K562 (cell line): ENCODE results near the gene ST6GAL1. TPM values are rescaled to one million over a fixed set of nuclear protein-coding genes. Genes with fewer than 3 reads are reported as not detected.

Experiments used
- BCOR ChIP-seq: fragments of 450-650 bp; IDR thresholded peaks from 2 replicates; pipeline ENCODE4 v1.6.1; 2016
- CXXC5 ChIP-seq: fragments of 250-450 bp; sonication (Bioruptor Pico); IDR thresholded peaks from 2 replicates; pipeline ENCODE4 v1.8.0; 2022; ENCODE audit warnings: inconsistent platforms, mild to moderate bottlenecking, moderate library complexity
- DNMT1 ChIP-seq: fragments of 450-650 bp; IDR thresholded peaks from 2 replicates; pipeline ENCODE4 v1.6.1; 2016; ENCODE audit warnings: antibody characterized with exemption, mild to moderate bottlenecking
- HLTF ChIP-seq: fragments of 450-650 bp; IDR thresholded peaks from 2 replicates; pipeline ENCODE4 v1.6.1; 2016
- KAT2B ChIP-seq: IDR thresholded peaks from one replicate; pipeline ENCODE4 v1.6.1; 2012; ENCODE audit warnings: low read depth, mild to moderate bottlenecking, control low read depth, inconsistent platforms, low read length, moderate library complexity
- MCM2 ChIP-seq: fragments of 450-650 bp; IDR thresholded peaks from 2 replicates; pipeline ENCODE4 v1.6.1; 2017; ENCODE audit warnings: low read depth, mild to moderate bottlenecking
- MED1 ChIP-seq: sonication (generic); formaldehyde crosslinking; IDR thresholded peaks from 2 replicates; pipeline ENCODE4 v1.8.1; 2023; ENCODE audit warnings: missing genetic modification reagents, borderline replicate concordance
- NCOA2 ChIP-seq, 2 experiments: fragments of 450-650 bp; IDR thresholded peaks; 2 replicates each; pipeline ENCODE4 v1.6.1; 2018; ENCODE audit warnings: mild to moderate bottlenecking in 2 of 2, moderate library complexity in 1 of 2; ENCODE audit not compliant: partially characterized antibody in 2 of 2
- NR4A1 ChIP-seq, 2 experiments: fragments of 250-450 bp in 1 of 2; fragments of 450-650 bp in 1 of 2; sonication (Bioruptor Pico) in 1 of 2; IDR thresholded peaks; 2 replicates each; pipeline versions ENCODE4 v1.4.0 to v1.6.1; 2016 to 2020; ENCODE audit warnings: mild to moderate bottlenecking in 2 of 2, missing compliant biosample characterization in 1 of 2, missing genetic modification characterization in 1 of 2, moderate library complexity in 1 of 2
- POLR3A ChIP-seq: IDR thresholded peaks from 2 replicates; pipeline ENCODE4 v1.6.1; 2011; ENCODE audit warnings: borderline replicate concordance, mild to moderate bottlenecking, moderate library complexity; ENCODE audit not compliant: insufficient read length, insufficient read depth; ENCODE audit errors: extremely low read depth
- RFX7 ChIP-seq: fragments of 250-450 bp; sonication (Bioruptor Pico); IDR thresholded peaks from 2 replicates; pipeline ENCODE4 v1.5.1; 2021; ENCODE audit warnings: mild to moderate bottlenecking
- SMARCA5 ChIP-seq: fragments of 450-650 bp; IDR thresholded peaks from 2 replicates; pipeline ENCODE4 v1.6.1; 2016
- SMC3 ChIP-seq: conservative IDR thresholded peaks from 2 replicates; pipeline ENCODE4 v1.6.1; 2011; ENCODE audit warnings: low read depth, low read length, improper control_type of control experiment; ENCODE audit not compliant: insufficient read depth
- SRSF1 ChIP-seq: fragments of 200-400 bp; formaldehyde crosslinking; IDR thresholded peaks from 2 replicates; pipeline ENCODE4 v1.6.1; 2017; ENCODE audit warnings: mild to moderate bottlenecking, low read depth, low read length, moderate library complexity
- ZFP36 ChIP-seq: fragments of 150-350 bp; IDR thresholded peaks from 2 replicates; pipeline ENCODE4 v1.6.1; 2018; ENCODE audit warnings: low read length, low read depth; ENCODE audit not compliant: partially characterized antibody
- ZNF586 ChIP-seq: fragments of 450-650 bp; formaldehyde crosslinking; conservative IDR thresholded peaks from 2 replicates; pipeline ENCODE4 v1.4.0; 2020; ENCODE audit warnings: mild to moderate bottlenecking, moderate library complexity
- ZSCAN32 ChIP-seq: fragments of 450-650 bp; formaldehyde crosslinking; IDR thresholded peaks from 2 replicates; pipeline ENCODE4 v1.4.0; 2020; ENCODE audit warnings: mild to moderate bottlenecking, moderate library complexity
- polyA plus RNA-seq, 8 experiments: library from polyadenylated mRNA; depleted of rRNA in 4 of 8; stranded (reverse) in 5 of 8; unstranded in 3 of 8; fragments of >200 nt; fragmentation: Nextera tagmentation in 2 of 8; fragmentation: Illumina TruSeq in 1 of 8; extraction: Ambion mirVana in 2 of 8; extraction: Trizol in 1 of 8; gene quantifications; 2 replicates each; pipeline versions ENCODE4 v1.2.1 to v1.2.3, GENCODE V29; 2011 to 2014; ENCODE audit warnings: inconsistent platforms in 1 of 8, missing spikeins in 1 of 8
- total RNA-seq, 7 experiments: library from RNA; depleted of rRNA in 6 of 7; stranded (reverse); fragments of >200 nt in 6 of 7; fragmentation: Illumina TruSeq in 2 of 7; extraction: Trizol in 2 of 7; gene quantifications; 2 replicates each; pipeline versions ENCODE4 v1.2.1 to v1.2.3, GENCODE V29; 2011 to 2021; ENCODE audit warnings: low replicate concordance in 1 of 7
- TF ChIP-seq, protein P1 (sequence below): fragments of 450-650 bp; IDR thresholded peaks from 2 replicates; pipeline ENCODE4 v1.6.1; 2017; ENCODE audit warnings: antibody characterized with exemption
- TF ChIP-seq, protein P2 (sequence below): fragments of 450-650 bp; IDR thresholded peaks from 2 replicates; pipeline ENCODE4 v1.7.1; 2018; ENCODE audit warnings: mild to moderate bottlenecking, low read depth; ENCODE audit not compliant: partially characterized antibody
- TF ChIP-seq, protein P3 (sequence below): fragments of 250-450 bp; sonication (Bioruptor Pico); IDR thresholded peaks from 2 replicates; pipeline ENCODE4 v1.8.0; 2021; ENCODE audit warnings: moderate library complexity, mild to moderate bottlenecking, inconsistent platforms
- TF ChIP-seq, protein P4 (sequence below): fragments of 450-650 bp; formaldehyde crosslinking; IDR thresholded peaks from 2 replicates; pipeline ENCODE4 v1.4.0; 2022; ENCODE audit warnings: mild to moderate bottlenecking, moderate library complexity

ST6GAL1 gene
- total and polyA plus RNA-seq, 9 of the 15 experiments (the other 6 are each of a cell fraction or from before 2014, with no cell fraction given): 31.9 to 145 (median 71.0) TPM

DNA sequence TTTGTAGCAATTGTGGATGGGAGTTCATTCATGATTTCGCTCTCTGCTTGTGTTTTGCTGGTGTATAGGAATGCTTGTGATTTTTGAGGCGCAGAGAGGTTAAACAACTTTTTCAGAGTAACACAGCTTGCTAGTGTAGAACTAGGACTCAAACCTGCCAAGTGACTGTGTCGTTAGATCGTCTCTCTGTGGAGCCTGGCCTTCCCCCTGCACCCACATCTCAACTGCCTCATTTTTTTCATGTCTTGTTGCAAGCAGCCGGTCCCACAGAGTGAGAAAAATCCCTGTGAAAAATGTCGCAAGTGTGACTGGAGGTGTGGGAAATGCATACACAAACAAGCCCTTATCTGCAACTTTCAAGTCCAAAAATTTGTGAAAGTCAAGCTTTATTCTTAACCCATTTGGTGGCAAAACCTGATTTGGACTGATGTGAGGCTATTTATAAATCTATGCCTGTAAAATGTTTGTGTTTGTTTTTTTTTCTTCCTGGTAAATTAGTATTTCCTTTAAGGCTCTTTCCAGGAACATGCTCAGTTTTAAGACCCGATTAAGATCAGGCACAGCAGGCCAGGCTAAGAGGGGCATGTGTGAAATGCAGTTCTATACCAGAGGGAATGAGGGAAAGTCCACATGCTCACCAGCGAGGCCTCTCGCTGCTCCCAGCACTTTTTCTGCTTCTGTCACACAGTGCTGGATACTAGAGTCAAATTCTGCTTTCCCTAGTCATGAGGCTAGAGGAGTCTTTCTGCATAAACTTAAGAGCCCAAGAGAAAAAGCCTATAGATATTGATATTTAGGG, 25.8 kb downstream of the ST6GAL1 start (continued):
- TF ChIP-seq MED1 (CRISPR knock-in tag) (no peak), BCOR (peak; percentile 89), RFX7 (no peak), SMARCA5 (no peak), DNMT1 (no peak), NCOA2 (IDR thresholded peaks at IDR 0.05; ENCODE audit: partially characterized antibody in 2 of 2) (no peak), NR4A1 (CRISPR knock-in tag; IDR thresholded peaks at IDR 0.05) (no peak), NR4A1 (tag; IDR thresholded peaks at IDR 0.05) (peak; percentile 69; the same call in 1 of the 2 replicates), ZSCAN32 (no peak), HLTF (no peak), POLR3A (no peak), CXXC5 (CRISPR knock-in tag) (peak; percentile 55), MCM2 (no peak), KAT2B (no peak), ZNF586 (no peak), ZFP36 (peak; percentile 61), SMC3 (no peak), SRSF1 (no peak)
- TF ChIP-seq, protein P1, sequence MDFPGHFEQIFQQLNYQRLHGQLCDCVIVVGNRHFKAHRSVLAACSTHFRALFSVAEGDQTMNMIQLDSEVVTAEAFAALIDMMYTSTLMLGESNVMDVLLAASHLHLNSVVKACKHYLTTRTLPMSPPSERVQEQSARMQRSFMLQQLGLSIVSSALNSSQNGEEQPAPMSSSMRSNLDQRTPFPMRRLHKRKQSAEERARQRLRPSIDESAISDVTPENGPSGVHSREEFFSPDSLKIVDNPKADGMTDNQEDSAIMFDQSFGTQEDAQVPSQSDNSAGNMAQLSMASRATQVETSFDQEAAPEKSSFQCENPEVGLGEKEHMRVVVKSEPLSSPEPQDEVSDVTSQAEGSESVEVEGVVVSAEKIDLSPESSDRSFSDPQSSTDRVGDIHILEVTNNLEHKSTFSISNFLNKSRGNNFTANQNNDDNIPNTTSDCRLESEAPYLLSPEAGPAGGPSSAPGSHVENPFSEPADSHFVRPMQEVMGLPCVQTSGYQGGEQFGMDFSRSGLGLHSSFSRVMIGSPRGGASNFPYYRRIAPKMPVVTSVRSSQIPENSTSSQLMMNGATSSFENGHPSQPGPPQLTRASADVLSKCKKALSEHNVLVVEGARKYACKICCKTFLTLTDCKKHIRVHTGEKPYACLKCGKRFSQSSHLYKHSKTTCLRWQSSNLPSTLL: no peak
- TF ChIP-seq, protein P2, sequence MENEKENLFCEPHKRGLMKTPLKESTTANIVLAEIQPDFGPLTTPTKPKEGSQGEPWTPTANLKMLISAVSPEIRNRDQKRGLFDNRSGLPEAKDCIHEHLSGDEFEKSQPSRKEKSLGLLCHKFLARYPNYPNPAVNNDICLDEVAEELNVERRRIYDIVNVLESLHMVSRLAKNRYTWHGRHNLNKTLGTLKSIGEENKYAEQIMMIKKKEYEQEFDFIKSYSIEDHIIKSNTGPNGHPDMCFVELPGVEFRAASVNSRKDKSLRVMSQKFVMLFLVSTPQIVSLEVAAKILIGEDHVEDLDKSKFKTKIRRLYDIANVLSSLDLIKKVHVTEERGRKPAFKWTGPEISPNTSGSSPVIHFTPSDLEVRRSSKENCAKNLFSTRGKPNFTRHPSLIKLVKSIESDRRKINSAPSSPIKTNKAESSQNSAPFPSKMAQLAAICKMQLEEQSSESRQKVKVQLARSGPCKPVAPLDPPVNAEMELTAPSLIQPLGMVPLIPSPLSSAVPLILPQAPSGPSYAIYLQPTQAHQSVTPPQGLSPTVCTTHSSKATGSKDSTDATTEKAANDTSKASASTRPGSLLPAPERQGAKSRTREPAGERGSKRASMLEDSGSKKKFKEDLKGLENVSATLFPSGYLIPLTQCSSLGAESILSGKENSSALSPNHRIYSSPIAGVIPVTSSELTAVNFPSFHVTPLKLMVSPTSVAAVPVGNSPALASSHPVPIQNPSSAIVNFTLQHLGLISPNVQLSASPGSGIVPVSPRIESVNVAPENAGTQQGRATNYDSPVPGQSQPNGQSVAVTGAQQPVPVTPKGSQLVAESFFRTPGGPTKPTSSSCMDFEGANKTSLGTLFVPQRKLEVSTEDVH: no peak
- TF ChIP-seq, protein P3, sequence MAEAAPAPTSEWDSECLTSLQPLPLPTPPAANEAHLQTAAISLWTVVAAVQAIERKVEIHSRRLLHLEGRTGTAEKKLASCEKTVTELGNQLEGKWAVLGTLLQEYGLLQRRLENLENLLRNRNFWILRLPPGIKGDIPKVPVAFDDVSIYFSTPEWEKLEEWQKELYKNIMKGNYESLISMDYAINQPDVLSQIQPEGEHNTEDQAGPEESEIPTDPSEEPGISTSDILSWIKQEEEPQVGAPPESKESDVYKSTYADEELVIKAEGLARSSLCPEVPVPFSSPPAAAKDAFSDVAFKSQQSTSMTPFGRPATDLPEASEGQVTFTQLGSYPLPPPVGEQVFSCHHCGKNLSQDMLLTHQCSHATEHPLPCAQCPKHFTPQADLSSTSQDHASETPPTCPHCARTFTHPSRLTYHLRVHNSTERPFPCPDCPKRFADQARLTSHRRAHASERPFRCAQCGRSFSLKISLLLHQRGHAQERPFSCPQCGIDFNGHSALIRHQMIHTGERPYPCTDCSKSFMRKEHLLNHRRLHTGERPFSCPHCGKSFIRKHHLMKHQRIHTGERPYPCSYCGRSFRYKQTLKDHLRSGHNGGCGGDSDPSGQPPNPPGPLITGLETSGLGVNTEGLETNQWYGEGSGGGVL (CRISPR knock-in tag): no peak
- TF ChIP-seq, protein P4, sequence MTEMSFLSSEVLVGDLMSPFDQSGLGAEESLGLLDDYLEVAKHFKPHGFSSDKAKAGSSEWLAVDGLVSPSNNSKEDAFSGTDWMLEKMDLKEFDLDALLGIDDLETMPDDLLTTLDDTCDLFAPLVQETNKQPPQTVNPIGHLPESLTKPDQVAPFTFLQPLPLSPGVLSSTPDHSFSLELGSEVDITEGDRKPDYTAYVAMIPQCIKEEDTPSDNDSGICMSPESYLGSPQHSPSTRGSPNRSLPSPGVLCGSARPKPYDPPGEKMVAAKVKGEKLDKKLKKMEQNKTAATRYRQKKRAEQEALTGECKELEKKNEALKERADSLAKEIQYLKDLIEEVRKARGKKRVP (CRISPR knock-in tag): no peak
